Measurements from ENCODE around the gene MAP1A.

GRCh38 chr15:43524254-43524845, 6.9 kb downstream of the MAP1A start:
- no peak for TF ChIP-seq CTCF (IDR thresholded peaks at IDR 0.05; ENCODE audit: poor library complexity, severe bottlenecking)
- TF ChIP-seq POLR2AphosphoS5 (IDR thresholded peaks at IDR 0.05): no peak
- no peak for TF ChIP-seq REST (IDR thresholded peaks at IDR 0.05; ENCODE audit: borderline replicate concordance)
- no peak for TF ChIP-seq TAF1 (IDR thresholded peaks at IDR 0.05; ENCODE audit: low read depth)

All from neural cell (in vitro differentiated cells).